ENCODE results near the gene CCDC57.

CCDC57 gene

DNA sequence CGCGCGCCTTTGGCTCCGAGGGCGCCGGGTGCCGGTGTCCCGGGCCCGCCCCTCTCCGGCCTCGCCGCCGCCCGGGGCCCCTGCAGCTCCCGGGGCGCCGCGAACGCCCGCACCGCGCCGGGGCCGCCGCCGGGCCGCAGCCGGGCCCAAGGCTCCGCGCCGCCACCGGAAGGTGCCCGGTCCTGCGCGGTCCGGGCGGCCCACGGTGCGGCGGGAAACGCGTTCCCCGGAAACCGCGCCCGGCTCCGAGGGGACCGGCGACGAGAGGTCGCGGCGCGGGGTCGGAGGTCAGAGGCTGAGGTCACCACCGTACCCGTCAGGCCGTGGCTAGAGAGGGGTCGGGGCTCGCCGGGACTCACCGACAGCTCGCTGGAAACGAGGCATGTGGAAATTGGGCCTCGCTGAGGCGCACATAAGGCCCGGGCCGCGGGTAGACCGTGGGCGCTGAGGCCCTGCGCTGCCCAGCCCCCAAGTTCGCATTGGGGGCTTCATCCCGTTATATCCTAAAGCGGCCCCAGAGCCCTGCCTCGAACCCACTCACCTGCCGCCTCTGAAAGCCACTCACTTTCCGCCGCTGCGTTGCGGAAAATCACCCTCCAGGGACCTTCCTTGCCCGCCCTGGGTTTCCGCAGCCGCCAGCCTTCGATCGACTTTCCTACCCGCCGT is 146.9 kb downstream of the CCDC57 start, which contains the start of gene DUS1L:
Gene DUS1L, minus strand, starts transcription at position 167 of the 666 bp plus-strand sequence. CDS start 745 bp downstream, outside the sequence.
- peak in 41 of 42 donors; percentile 15 to 86 (median 71) for DNase-seq
- intact Hi-C loops (cut with DNase I): no loop called here

DNA sequence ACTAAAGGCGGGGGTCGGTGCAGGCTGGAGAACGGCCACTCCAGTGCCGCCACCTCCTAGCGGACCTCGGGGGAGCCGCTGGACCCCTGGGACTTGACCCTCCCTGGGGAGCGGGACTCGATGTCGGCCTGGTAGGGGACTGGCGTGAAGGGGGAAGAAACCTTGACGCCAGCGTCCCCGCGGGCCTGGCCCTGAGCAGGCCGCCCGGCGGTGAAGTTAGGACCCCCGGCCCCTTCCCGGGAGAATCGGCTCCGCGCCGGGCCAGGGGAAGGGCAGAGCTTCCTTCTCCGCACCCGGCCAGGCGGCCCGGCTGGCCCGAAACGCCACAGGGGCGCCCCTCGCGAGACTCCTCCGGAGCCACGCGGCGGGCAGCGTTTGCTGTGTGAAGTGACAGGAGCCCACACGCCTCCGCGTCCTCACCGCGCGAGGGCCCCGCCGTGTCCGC is 147.4 kb downstream of the CCDC57 start:
- no peak for DNase-seq
- intact Hi-C loops (cut with DNase I): no loop called here

DNA sequence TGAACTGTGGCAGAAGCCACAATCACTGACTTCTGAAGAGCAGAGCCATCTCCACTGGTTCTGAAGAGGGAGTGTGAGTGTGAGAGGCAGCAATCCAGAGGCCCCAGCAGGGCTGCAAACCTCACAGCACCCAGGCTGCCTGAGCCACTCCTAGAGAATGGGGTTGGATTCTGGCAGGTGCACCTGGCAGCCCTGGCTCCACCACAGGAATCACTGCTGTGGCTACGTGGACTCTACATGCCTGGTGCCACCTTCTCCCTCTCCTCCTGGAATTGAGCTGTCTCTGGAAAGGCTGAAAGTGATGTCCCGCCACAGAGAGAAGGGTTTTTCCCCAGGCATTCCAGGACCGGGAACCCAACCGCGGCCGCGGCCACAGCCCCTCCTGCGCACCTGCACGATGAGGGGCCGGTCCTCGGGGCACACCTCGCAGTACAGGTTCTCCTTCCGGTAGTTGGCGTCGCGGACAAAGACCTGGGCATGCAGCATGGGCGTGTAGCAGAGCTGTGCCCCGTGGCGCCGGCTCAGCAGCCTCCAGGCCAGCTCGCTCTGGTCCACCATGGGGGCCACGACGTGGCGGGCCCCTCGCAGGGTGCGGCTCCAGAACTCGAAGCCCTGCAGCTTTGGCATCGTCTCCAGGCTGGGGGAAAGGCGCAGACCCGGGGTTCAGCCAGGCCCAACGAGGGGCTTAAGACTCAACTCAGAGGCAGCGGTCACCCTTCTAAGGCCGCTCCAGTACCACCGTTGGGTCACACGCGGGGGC is 148.0 kb downstream of the CCDC57 start:
- DNase-seq: no peak
- intact Hi-C loops (cut with DNase I): no loop called here

DNA sequence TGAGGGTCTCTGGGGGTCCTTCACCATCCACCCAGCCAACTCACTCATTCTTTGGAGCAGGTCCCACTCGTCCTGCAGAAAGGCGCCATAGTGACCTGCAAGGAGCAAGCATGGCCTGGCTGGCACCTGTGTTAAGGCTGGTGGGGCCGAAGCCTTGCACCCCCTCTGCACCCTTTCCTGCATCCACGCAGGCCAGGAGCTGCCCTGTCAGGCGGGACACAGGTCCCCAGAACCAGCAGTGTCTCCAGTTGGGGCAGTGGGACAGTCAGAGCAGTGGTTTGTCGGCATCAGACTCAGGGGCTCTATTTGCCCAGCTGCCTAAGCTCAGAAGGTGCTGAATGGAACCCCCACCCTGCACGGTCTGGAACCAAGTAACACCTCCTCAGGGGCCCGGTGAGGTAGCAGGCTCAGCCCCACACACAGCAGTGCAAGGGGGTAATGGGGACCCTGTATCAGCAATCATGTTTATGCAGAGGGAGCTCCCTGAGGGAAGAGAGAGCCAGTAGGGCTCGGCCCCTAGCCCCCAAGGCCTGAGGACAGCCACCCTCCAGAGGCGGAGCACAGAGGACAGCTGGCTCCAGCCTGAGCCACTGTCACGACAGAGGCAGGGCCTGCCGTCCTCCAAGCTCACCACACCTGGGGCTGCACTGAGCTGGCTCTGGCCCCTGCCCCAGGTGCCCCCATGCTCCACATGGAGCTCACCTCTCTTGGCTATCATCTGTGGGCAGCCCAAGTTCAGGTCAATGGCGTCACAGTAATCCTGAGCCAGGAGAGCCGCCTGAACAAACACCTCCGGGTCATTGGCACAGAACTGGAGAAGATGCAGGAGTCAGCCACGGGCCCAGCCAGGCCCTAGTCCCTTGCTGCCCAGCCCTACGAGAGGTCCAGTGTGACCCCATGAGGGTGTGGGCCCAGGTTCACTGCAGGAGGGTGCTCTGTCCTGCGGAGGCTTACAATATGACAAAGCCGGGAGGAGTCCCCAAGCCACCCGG is 148.9 kb downstream of the CCDC57 start:
- intact Hi-C loops (cut with DNase I): no loop called here
- no peak for DNase-seq

DNA sequence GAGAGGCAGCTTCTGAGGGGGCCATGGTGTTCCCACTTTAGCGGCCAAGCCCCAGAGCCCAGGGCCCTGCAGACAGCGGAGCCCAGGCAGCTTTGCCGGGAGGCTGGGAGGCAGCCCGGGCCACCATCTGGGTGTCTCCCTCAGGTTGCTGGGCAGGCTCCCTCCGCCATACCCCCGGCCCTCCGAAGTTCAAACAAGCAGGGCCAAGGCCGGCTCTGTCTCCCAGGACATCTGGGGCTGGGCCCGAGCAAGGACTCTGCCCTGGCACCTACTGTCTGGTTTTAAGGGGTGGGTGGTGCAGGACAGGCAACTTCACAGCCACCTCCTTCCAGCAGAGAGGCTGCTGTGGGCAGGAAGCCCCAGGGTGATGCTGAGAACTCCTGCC is 149.7 kb downstream of the CCDC57 start:
- DNase-seq: no peak
- intact Hi-C loops (cut with DNase I): no loop called here

DNA sequence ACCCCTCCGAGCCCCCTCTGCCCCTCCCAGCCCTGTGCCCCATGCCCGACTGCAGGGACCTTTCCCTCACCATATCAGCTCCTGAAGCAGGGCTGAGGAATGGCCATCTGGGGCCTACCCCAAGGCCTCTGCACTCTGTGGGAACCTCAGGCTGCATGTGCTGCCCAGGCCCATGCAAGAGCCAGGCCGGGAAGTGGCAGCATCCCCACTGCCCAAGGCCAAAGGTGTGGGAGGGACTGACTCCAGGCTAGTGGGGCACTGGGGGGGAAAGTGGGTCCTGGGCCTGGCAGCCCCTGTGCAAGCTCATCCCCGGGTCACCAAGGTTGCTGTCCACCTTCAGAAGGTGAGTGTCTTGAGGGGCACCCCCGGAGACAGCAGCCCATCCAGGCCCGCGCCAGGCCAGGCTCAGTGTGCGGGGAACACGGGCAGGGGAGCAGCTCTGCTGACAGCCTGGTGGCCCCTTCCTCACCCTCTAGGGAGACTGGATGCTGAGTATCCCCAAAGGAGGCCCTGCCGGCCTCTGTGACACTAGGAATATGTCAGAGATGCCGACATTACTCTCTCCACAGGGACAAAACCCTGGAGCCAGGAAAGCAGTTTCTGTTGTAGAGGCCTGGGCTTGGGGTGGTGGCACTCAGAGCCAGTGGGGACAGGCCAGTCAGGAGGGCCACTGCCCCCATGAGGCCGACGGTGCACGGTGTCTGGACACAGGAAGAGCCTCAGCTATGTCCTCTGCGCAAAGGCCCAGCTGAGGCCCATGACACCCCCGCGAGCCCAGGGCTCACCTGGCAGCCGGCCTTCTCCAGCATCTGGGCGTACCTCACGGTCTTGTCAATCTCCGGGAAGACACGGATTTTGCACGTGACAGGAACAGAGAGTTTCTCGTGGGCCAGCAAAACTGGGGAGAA is 150.3 kb downstream of the CCDC57 start:
- no peak for DNase-seq
- intact Hi-C loops (cut with DNase I): no loop called here

DNA sequence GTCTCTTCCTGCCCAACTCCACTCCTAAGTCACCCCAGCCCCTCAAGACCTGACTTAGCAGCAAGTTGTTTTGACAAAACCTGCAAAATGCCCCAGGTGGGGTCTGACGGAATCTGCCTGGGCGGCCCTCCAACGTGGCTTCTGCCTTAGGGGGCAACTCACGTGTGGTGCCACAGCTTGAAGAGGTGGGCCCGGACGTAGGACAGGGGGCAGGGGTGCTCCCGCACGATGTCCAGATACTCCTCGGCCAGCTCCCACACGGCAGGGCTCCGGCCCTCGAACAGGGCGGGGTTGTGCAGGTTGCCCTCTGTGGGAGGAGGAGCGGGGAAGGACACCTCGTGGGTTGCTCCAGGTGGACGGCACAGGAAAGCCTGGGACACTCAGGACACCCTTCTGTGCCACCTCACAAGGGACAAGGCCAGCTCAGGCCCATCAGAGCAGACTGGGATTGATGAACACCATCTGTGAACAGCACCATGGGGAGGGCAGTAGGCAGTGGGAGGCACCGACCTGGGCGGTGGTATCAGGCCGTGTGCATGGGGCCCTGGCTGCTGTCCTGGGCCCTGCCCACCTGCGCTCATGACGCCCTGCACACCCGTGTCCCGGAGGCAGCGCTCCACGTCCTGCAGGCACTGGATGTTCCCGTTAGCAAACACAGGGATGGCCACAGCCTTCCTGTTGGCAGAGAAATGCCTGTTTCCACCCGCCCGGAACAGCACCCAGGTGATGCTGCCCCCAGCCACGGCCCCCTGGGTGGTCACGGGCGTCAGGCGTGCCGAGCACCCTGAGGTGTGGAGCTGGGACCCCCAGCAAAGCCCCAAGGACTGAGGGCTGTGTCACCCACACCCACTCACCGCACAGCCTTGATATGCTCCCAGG is 151.4 kb downstream of the CCDC57 start:
- intact Hi-C loops (cut with DNase I): no loop called here
- no peak for DNase-seq

DNA sequence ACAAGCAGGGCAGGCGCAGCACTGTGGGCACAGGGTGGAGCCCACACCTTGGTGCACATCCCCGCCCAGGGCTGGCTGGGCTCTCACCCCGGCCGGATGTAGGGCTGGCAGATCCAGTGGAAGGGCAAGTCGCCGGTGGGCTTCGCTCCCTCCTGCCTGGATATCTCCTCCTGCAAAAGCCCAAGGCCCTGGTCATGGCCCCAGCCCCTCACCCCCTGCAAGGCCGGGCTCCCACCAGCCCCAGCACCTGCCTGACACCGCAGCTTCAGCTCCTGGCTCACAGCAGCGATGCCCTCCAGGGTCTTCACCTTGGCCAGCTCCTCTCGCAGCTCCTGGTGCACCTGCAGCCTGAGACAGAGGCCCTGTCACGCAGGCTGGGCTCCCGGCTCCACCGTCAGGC is 152.0 kb downstream of the CCDC57 start:
- no peak for DNase-seq
- intact Hi-C loops (cut with DNase I): no loop called here

DNA sequence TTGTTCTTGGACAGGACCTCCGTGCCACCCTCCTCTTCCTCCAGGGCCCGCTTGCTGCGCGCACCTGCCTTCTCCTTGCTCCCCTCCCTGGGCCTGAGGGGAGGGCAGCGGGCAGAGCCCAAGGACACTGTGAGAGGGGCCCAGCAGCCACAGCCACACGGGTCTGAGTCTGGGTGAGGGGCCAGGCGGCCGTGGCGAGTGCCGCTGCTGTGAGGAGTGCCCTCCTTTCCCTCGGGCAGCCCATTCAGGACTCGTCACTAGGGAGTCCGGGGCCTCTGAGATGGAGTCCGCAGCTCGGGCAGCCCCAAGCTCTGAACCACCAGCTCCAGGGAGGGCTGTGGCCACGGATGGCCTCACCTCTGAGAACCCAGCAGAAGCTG is 152.7 kb downstream of the CCDC57 start:
- DNase-seq: no peak
- intact Hi-C loops (cut with DNase I): no loop called here

DNA sequence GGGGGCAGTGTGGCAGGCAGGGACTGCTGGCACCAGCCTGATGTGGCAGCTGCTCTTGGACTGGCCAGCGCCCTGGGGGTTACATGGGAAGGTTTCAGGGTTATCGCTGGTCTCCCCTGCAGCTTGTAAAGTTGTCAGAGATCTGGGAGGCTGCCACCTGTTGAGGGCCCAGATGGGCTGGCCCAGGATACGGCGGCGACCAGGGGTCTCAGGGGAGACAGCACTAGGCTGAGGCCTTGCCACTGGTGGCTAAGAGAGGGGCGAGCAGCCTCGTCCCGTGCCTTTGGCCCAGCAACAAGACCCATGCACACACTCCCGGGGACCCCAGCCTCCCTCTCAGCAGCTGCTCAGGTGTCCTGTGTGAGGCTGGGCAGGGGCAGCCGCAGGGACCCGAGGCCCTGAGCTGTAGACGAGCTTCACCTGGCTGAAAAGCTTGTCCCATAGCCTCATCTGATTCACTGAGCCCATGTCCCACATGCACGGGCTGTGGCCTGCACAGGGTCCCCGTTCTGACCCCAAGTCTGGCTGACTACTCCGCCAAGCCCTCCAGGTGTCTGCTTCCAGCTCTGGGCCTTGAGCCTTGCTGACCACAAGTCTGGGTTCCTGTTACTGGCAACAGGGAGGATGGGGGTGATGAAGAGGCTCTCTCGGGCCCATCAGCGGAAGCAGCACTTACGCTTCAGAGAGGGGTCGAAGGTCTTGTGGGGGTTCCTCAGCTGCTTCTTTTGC is 153.2 kb downstream of the CCDC57 start:
- intact Hi-C loops (cut with DNase I): loop anchor here (5.0 kb wide), 1 partner anchor 38 kb away; the partner anchor contains the start of gene FASN
- DNase-seq: no peak

DNA sequence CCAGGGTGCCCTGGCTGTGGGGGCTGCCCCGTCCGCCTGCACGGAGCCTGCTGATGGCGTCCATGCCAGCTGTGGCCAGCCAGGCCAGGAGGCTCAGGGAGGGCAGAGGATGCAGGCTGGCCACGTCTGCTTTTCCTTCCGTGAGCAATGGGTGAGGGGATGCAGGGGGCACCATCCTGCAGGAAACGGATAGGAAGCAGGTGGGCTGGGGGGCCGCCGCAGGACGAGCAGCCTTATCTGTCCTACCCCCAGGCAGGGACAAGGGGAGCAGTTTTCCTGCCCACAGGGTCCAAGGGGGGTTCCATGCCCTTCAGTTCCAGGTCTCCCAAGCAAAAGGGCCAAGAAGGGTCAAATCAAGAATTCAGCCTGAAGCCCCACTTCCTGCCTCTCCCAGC is 153.8 kb downstream of the CCDC57 start:
- intact Hi-C loops (cut with DNase I): loop anchor here (5.0 kb wide), 1 partner anchor 38 kb away; the partner anchor contains the start of gene FASN

DNA sequence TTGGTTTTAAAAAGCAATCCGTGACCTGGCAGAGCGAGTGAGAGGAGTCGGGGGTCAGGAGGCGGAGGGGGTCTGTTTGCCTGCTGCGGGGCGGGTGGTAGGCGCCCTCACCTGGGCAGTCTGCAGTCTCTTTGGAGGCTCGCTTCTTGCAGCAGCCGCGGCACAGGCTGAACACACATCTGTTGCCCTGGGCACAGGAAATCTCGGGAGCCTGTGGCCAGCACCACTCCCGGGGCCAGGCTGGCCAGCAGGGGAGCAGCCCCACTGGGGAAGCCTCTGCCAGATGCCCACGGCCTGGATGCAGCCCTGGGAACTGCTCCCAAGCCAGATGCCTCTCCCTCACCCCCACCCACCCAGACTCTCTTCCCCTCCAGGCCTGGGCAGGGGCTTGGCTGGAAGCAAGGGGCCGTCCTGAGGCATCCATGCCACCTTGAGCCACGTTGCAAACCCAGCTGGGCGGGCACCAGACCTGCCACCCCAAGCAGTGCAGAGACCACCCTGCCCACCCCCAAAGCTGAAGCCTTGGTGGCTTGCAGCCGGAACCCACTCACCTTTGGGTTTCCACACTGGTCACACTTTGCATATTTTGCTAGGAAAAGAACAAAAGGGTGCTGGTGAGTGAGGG is 154.3 kb downstream of the CCDC57 start:
- no peak for DNase-seq
- intact Hi-C loops (cut with DNase I): loop anchor here (5.0 kb wide), 1 partner anchor 39 kb away; the partner anchor contains the start of gene FASN

More for the DNA sequence above, 153.8 kb downstream of the CCDC57 start:
- DNase-seq: no peak

DNA sequence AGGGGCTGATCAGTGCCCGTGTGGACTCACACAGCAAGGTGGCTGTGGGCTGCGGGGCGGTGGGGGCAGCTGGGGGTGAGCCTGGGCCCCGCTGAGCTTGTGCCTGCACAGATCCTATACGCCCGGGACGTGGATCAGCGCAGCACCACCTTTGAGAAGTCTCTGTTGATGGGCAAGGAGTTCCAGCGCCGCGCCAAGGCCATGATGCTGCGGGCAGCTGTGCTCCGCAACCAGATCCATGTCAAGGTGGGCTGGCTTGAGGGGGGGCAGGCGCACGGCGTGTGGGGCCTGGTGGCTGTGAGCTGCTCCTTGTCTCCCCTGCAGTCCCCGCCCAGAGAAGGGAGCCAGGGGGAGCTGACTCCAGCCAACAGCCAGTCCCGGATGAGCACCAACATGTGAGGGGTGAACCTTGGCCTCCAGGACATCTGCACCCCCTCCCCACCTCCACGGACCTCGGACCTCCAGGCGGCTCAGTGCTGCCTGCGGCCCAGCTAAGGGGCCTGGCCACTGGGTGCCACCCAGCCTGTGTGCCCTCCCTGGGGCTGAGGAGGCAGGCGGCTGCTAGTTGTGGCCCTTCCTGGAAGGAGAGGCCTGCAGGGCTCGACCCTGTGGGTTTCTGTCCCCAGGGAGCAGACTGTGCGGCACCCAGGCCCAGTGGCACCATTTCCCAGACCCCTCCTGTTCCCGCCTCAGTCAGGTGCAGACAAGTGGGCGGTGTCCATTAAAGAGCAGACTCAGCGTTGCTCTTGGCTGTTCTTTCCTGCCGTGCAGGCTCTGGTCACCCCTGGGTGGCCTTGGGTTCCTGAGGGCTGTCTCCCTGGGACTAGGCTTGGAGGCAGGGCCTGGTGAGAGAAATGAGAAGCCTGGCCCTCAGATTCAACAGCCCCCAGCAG is 155.7 kb downstream of the CCDC57 start:
- DNase-seq: no peak
- intact Hi-C loops (cut with DNase I): loop anchor here (5.0 kb wide), 1 partner anchor 40 kb away; the partner anchor contains the start of gene FASN

DNA sequence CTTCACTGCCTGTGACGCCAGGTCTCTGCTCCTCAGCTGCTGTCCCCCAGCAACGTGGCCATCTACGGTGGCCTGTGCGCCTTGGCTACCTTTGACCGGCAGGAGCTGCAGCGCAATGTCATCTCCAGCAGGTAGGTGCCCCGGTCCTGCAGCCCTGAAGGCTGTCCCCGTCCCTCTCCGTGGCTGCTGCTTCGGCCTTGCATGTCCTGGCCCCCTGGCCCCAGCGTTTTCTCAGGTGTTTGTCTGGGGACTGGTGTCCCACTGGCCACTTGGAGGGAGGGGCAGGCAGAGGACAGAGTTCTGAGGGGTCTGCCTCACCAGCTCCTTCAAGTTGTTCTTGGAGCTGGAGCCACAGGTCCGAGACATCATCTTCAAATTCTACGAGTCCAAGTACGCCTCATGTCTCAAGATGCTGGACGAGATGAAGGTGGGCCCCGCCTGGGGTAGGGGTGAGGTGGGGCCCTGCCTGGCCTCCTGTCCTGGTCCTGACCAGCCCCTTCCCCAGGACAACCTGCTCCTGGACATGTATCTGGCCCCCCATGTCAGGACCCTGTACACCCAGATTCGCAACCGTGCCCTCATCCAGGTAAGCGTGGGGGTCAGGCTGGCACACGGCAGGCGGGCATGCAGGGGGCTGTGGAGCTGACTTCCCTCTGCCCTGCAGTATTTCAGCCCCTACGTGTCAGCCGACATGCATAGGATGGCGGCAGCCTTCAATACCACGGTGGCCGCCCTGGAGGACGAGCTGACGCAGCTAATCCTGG is 156.5 kb downstream of the CCDC57 start:
- intact Hi-C loops (cut with DNase I): loop anchor here (5.0 kb wide), 1 partner anchor 41 kb away; the partner anchor contains the start of gene FASN
- no peak for DNase-seq

Data from head of caudate nucleus (tissue), 42 donors.